HEK293 (cell line): Measurements from ENCODE around the gene NEURL4.

ENCODE experiments used
- CTCF ChIA-PET: fragments of 350-600 bp; formaldehyde crosslinking; extraction: SDS; loops from one replicate; lab custom pipeline; 2021; ENCODE audit warnings: antibody characterized with exemption; lab: Yijun Ruan, JAX
- POLR2A ChIA-PET: fragments of 300-600 bp; formaldehyde crosslinking; extraction: SDS; loops from one replicate; lab custom pipeline; 2020; ENCODE audit warnings: antibody characterized with exemption, inconsistent platforms; lab: Yijun Ruan, JAX
- H3K27ac ChIP-seq: fragments of 200-500 bp; sonication (Bioruptor generic); 2 replicates; pipeline ENCODE4 v1.5.1; 2014; ENCODE audit warnings: low read depth, low read length, control low read depth, inconsistent platforms; ENCODE audit errors: extremely low read depth
- H3K36me3 ChIP-seq, 2 experiments: fragments of 200-500 bp in 1 of 2; sonication (Bioruptor generic) in 1 of 2; 1 replicate in 1 of 2; 2 replicates in 1 of 2; pipeline ENCODE4 v1.5.1; 2014 to 2017; ENCODE audit warnings: inconsistent platforms in 2 of 2, low read length in 2 of 2; ENCODE audit not compliant: control insufficient read depth in 2 of 2, insufficient read depth in 1 of 2
- H3K4me1 ChIP-seq: fragments of 200-500 bp; sonication (Bioruptor generic); 2 replicates; pipeline ENCODE4 v1.5.1; 2014; ENCODE audit warnings: mild to moderate bottlenecking, low read length, inconsistent platforms; ENCODE audit not compliant: control insufficient read depth, insufficient read depth
- H3K4me3 ChIP-seq: 2 replicates; pipeline ENCODE4 v1.5.1; 2011; ENCODE audit warnings: low read depth, mild to moderate bottlenecking, control low read depth, low read length, moderate library complexity
- H3K9me3 ChIP-seq: fragments of 200-500 bp; sonication (Bioruptor generic); 2 replicates; pipeline ENCODE4 v1.5.1; 2014; ENCODE audit warnings: low read depth, low read length, inconsistent platforms; ENCODE audit not compliant: control insufficient read depth, insufficient read depth
- ATF2 ChIP-seq: fragments of 450-650 bp; formaldehyde crosslinking; IDR thresholded peaks from 2 replicates; pipeline ENCODE4 v1.5.1; 2016; ENCODE audit warnings: missing biosample characterization, missing genetic modification characterization, low read depth
- GLIS1 ChIP-seq: fragments of 450-650 bp; formaldehyde crosslinking; IDR thresholded peaks from 2 replicates; pipeline ENCODE4 v1.5.1; 2016; ENCODE audit warnings: missing biosample characterization, missing genetic modification characterization
- GLIS2 ChIP-seq: fragments of 450-650 bp; formaldehyde crosslinking; IDR thresholded peaks from 2 replicates; pipeline ENCODE4 v1.5.1; 2016; ENCODE audit warnings: missing biosample characterization, missing genetic modification characterization
- PATZ1 ChIP-seq: fragments of 450-650 bp; formaldehyde crosslinking; IDR thresholded peaks from 2 replicates; pipeline ENCODE4 v1.5.1; 2016; ENCODE audit warnings: missing biosample characterization, missing genetic modification characterization
- PRDM4 ChIP-seq: fragments of 450-650 bp; formaldehyde crosslinking; IDR thresholded peaks from 2 replicates; pipeline ENCODE4 v1.5.1; 2017; ENCODE audit warnings: missing biosample characterization, missing genetic modification characterization
- ZBTB17 ChIP-seq: fragments of 450-650 bp; formaldehyde crosslinking; IDR thresholded peaks from 2 replicates; pipeline ENCODE4 v1.5.1; 2016; ENCODE audit warnings: missing biosample characterization, missing genetic modification characterization
- ZBTB44 ChIP-seq: fragments of 450-650 bp; IDR thresholded peaks from 2 replicates; pipeline ENCODE4 v1.5.1; 2018; ENCODE audit warnings: missing biosample characterization, mild to moderate bottlenecking, missing genetic modification characterization
- ZIC2 ChIP-seq: fragments of 450-650 bp; formaldehyde crosslinking; IDR thresholded peaks from 2 replicates; pipeline ENCODE4 v1.5.1; 2016; ENCODE audit warnings: missing biosample characterization, missing genetic modification characterization
- ZNF223 ChIP-seq: fragments of 450-650 bp; formaldehyde crosslinking; IDR thresholded peaks from 2 replicates; pipeline ENCODE4 v1.5.1; 2016; ENCODE audit warnings: missing biosample characterization, missing genetic modification characterization
- ZNF324 ChIP-seq: fragments of 450-650 bp; formaldehyde crosslinking; IDR thresholded peaks from 2 replicates; pipeline ENCODE4 v1.5.1; 2016; ENCODE audit warnings: missing biosample characterization, missing genetic modification characterization
- ZNF366 ChIP-seq: fragments of 450-650 bp; formaldehyde crosslinking; conservative IDR thresholded peaks from 2 replicates; pipeline ENCODE4 v1.5.1; 2016; ENCODE audit warnings: missing biosample characterization, missing genetic modification characterization
- ZNF398 ChIP-seq: fragments of 450-650 bp; formaldehyde crosslinking; IDR thresholded peaks from 2 replicates; pipeline ENCODE4 v1.5.1; 2017; ENCODE audit warnings: missing biosample characterization, missing genetic modification characterization
- ZNF529 ChIP-seq: fragments of 450-650 bp; formaldehyde crosslinking; IDR thresholded peaks from 2 replicates; pipeline ENCODE4 v1.5.1; 2017; ENCODE audit warnings: missing genetic modification characterization, missing biosample characterization; ENCODE audit not compliant: insufficient replicate concordance
- ZNF530 ChIP-seq: fragments of 450-650 bp; formaldehyde crosslinking; IDR thresholded peaks from 2 replicates; pipeline ENCODE4 v1.5.1; 2016; ENCODE audit warnings: low read depth, missing biosample characterization, missing genetic modification characterization
- ZNF548 ChIP-seq: fragments of 450-650 bp; formaldehyde crosslinking; IDR thresholded peaks from 2 replicates; pipeline ENCODE4 v1.5.1; 2016; ENCODE audit warnings: missing biosample characterization, missing genetic modification characterization
- ZNF549 ChIP-seq: fragments of 450-650 bp; IDR thresholded peaks from 2 replicates; pipeline ENCODE4 v1.5.1; 2018; ENCODE audit warnings: missing biosample characterization, missing genetic modification characterization, mild to moderate bottlenecking, inconsistent platforms, moderate library complexity
- ZNF777 ChIP-seq: fragments of 450-650 bp; formaldehyde crosslinking; IDR thresholded peaks from 2 replicates; pipeline ENCODE4 v1.5.1; 2017; ENCODE audit warnings: missing biosample characterization, missing genetic modification characterization, borderline replicate concordance

NEURL4 gene

GRCh38 chr17:7283471-7284216, 45.5 kb downstream of the NEURL4 start:
- H3K36me3 ChIP-seq: no peaks in the 10 kb centered on the region; a peak in 1 of 3 replicates
- ChIA-PET POLR2A (no interaction called here), CTCF (interaction anchor here (0.6 to 9.0 kb wide), 3 partner anchors 15 to 258 kb away, joined by 3 to 160 read pairs (median 3); no protein-coding TSS in a partner anchor)

GRCh38 chr17:7282752-7283321, 46.3 kb downstream of the NEURL4 start:
- TF ChIP-seq ZNF549: no peak
- TF ChIP-seq ZIC2 (tag by site-specific recombination): peak; percentile 32; the same call in 1 of the 2 replicates
- H3K36me3 ChIP-seq: no peaks in the 10 kb centered on the region; a peak in 1 of 3 replicates
- H3K9me3 ChIP-seq: no peaks in the 10 kb centered on the region
- H3K4me1 ChIP-seq: peaks cover 9% of the 10 kb centered on the region
- CTCF ChIA-PET: interaction anchor here (0.6 to 9.0 kb wide), 5 partner anchors 10 to 855 kb away, joined by 3 to 160 read pairs (median 3); no protein-coding TSS in a partner anchor
- H3K4me3 ChIP-seq: no peak overlapping the region
- POLR2A ChIA-PET: interaction anchor here (1.0 to 3.1 kb wide), 3 partner anchors 13 to 62 kb away, joined by 3 to 20 read pairs (median 14); no protein-coding TSS in a partner anchor
- H3K27ac ChIP-seq: no peak overlapping the region

More at GRCh38 chr17:7283471-7284216, 45.5 kb downstream of the NEURL4 start:
- Histone ChIP-seq H3K9me3 (no peaks in the 10 kb centered on the region), H3K27ac (no peak overlapping the region), H3K4me3 (no peak overlapping the region)
- TF ChIP-seq ZNF324 (tag by site-specific recombination) (no peak), PRDM4 (tag by site-specific recombination) (no peak), ZBTB44 (tag by site-specific recombination) (no peak), ZNF366 (no peak), ATF2 (tag by site-specific recombination) (no peak)
- TF ChIP-seq, all 188 proteins: peak for 0
- peaks cover 9% of the 10 kb centered on the region for H3K4me1 ChIP-seq

GRCh38 chr17:7281953-7282751, 47.0 kb downstream of the NEURL4 start:
- Histone ChIP-seq H3K36me3 (no peaks in the 10 kb centered on the region; a peak in 1 of 3 replicates), H3K4me3 (peak overlapping the region; percentile 53), H3K4me1 (peaks cover 9% of the 10 kb centered on the region), H3K27ac (no peak overlapping the region), H3K9me3 (no peaks in the 10 kb centered on the region)
- ChIA-PET CTCF (interaction anchor here (0.6 to 9.0 kb wide), 8 partner anchors 10 to 856 kb away, joined by 3 to 160 read pairs (median 8); partner anchors contain the start of gene SENP3), POLR2A (interaction anchor here (1.0 to 3.1 kb wide), 9 partner anchors 9 to 62 kb away, joined by 3 to 20 read pairs (median 6); partner anchors contain the start of genes DVL2, NEURL4 and PHF23)
- TF ChIP-seq GLIS2: peak; percentile 69
- no peak for TF ChIP-seq ZNF223 (tag by site-specific recombination)
- TF ChIP-seq ZNF777 (tag by site-specific recombination): peak; percentile 80; the same call in 1 of the 2 replicates
- TF ChIP-seq GLIS1 (tag by site-specific recombination): peak; percentile 78
- no peak for TF ChIP-seq ZNF548 (tag by site-specific recombination)
- TF ChIP-seq ZNF529 (tag by site-specific recombination): no peak
- TF ChIP-seq ZNF530 (tag by site-specific recombination): no peak
- TF ChIP-seq ZBTB17: no peak
- peak; percentile 7; the same call in 1 of the 2 replicates for TF ChIP-seq PATZ1 (tag by site-specific recombination)
- no peak for TF ChIP-seq ZNF398 (tag by site-specific recombination)
